ENCODE measurements around the gene NUP210. TPM values are rescaled to one million over a fixed set of nuclear protein-coding genes. Genes with fewer than 3 reads are reported as not detected.

NUP210 gene
- total RNA-seq, 3 donors from 2014 or later, result 6.7 to 14.8 (median 8.1) TPM

GRCh38 chr3:13266651-13267362, 153.3 kb downstream of the NUP210 start:
- peak in 1 of 3 donors; percentile 17 for DNase-seq
- Histone ChIP-seq H3K9me3 (no peaks in the 10 kb centered on the region), H3K4me3 (no peak overlapping the region), H3K4me1 (ENCODE audit: low read depth) (no peaks in the 10 kb centered on the region), H3K36me3 (ENCODE audit: low read depth) (no peaks in the 10 kb centered on the region)
- no peak for TF ChIP-seq CTCF (IDR thresholded peaks at IDR 0.05)
- intact Hi-C loops (cut with DNase I, micrococcal nuclease), result no loop called here
- no peak for ATAC-seq

Other genes with a start within 250 kb of the NUP210 start
- 10 to 100 TPM; 23.0 to 28.7 (median 25.3) TPM for gene HDAC11, start 60.0 kb upstream of the NUP210 start, total RNA-seq
- 10 to 100 TPM; 10.2 to 48.9 (median 30.5) TPM for gene FBLN2, start 128.8 kb upstream of the NUP210 start, total RNA-seq